Trophoblast cell (in vitro differentiated cells and primary cell): ENCODE measurements around the gene GPR151.

Source experiments
- DNase-seq, 2 donors: peaks; one replicate each; pipeline ENCODE4 v3.0.0-alpha.2; 2016
- H2AFZ ChIP-seq: 2 replicates; pipeline ENCODE4 v1.6.1; 2013; ENCODE audit warnings: low read length, moderate library complexity, mild to moderate bottlenecking; ENCODE audit not compliant: insufficient read depth, poor library complexity
- H2AK5ac ChIP-seq: 2 replicates; pipeline ENCODE4 v1.6.1; 2013; ENCODE audit warnings: mild to moderate bottlenecking, low read length
- H2BK120ac ChIP-seq: 2 replicates; pipeline ENCODE4 v1.6.1; 2013; ENCODE audit warnings: low read length, mild to moderate bottlenecking, moderate library complexity; ENCODE audit not compliant: insufficient read depth, poor library complexity
- H2BK12ac ChIP-seq: 2 replicates; pipeline ENCODE4 v1.6.1; 2013; ENCODE audit warnings: mild to moderate bottlenecking, low read length, moderate library complexity
- H2BK5ac ChIP-seq: 2 replicates; pipeline ENCODE4 v1.6.1; 2013; ENCODE audit warnings: low read length, low read depth, moderate library complexity, mild to moderate bottlenecking; ENCODE audit not compliant: poor library complexity
- H3K14ac ChIP-seq: 2 replicates; pipeline ENCODE4 v1.6.1; 2013; ENCODE audit warnings: mild to moderate bottlenecking, low read length
- H3K18ac ChIP-seq: 2 replicates; pipeline ENCODE4 v1.6.1; 2013; ENCODE audit warnings: mild to moderate bottlenecking, low read length
- H3K23ac ChIP-seq: 2 replicates; pipeline ENCODE4 v1.6.1; 2013; ENCODE audit warnings: low read length
- H3K27ac ChIP-seq: 2 replicates; pipeline ENCODE4 v1.5.1; 2013; ENCODE audit warnings: low read depth, mild to moderate bottlenecking, inconsistent platforms, low read length, moderate library complexity
- H3K27me3 ChIP-seq: 2 replicates; pipeline ENCODE4 v1.6.1; 2013; ENCODE audit warnings: inconsistent platforms, mild to moderate bottlenecking, low read length, moderate library complexity; ENCODE audit not compliant: insufficient read depth
- H3K36me3 ChIP-seq, 2 experiments: 1 replicate in 1 of 2; 2 replicates in 1 of 2; pipeline ENCODE4 v1.6.1; 2013; ENCODE audit warnings: low read length in 2 of 2, mild to moderate bottlenecking in 2 of 2, moderate library complexity in 1 of 2; ENCODE audit not compliant: insufficient read depth in 2 of 2, control insufficient read depth in 1 of 2
- H3K4ac ChIP-seq: 2 replicates; pipeline ENCODE4 v1.6.1; 2013; ENCODE audit warnings: low read depth, mild to moderate bottlenecking, low read length, moderate library complexity
- H3K4me1 ChIP-seq, 2 experiments: 1 replicate in 1 of 2; 2 replicates in 1 of 2; pipeline ENCODE4 v1.6.1; 2013; ENCODE audit warnings: low read length in 2 of 2, mild to moderate bottlenecking in 2 of 2, moderate library complexity in 1 of 2; ENCODE audit not compliant: insufficient read depth in 2 of 2, control insufficient read depth in 1 of 2
- H3K4me2 ChIP-seq: 2 replicates; pipeline ENCODE4 v1.6.1; 2013; ENCODE audit warnings: inconsistent platforms, mild to moderate bottlenecking, low read length, moderate library complexity
- H3K4me3 ChIP-seq: 2 replicates; pipeline ENCODE4 v1.5.1; 2013; ENCODE audit warnings: mild to moderate bottlenecking, low read depth, low read length, inconsistent platforms
- H3K79me1 ChIP-seq: one replicate; pipeline ENCODE4 v1.6.1; 2013; ENCODE audit warnings: low read length
- H3K79me2 ChIP-seq: 2 replicates; pipeline ENCODE4 v1.6.1; 2013; ENCODE audit warnings: low read length, mild to moderate bottlenecking; ENCODE audit not compliant: control insufficient read depth, insufficient read depth, poor library complexity
- H3K9ac ChIP-seq: 2 replicates; pipeline ENCODE4 v1.6.1; 2013; ENCODE audit warnings: mild to moderate bottlenecking, low read length
- H3K9me3 ChIP-seq: 2 replicates; pipeline ENCODE4 v1.6.1; 2013; ENCODE audit warnings: low read depth, mild to moderate bottlenecking, control low read depth, inconsistent platforms, low read length; ENCODE audit not compliant: insufficient read depth
- H4K12ac ChIP-seq: 2 replicates; pipeline ENCODE4 v1.6.1; 2013; ENCODE audit warnings: low read depth, mild to moderate bottlenecking, low read length, moderate library complexity
- H4K8ac ChIP-seq: 2 replicates; pipeline ENCODE4 v1.6.1; 2013; ENCODE audit warnings: low read depth, mild to moderate bottlenecking, low read length, moderate library complexity
- H4K91ac ChIP-seq: one replicate; pipeline ENCODE4 v1.6.1; 2013; ENCODE audit warnings: low read depth, mild to moderate bottlenecking, low read length, moderate library complexity
- WGBS: extraction: QIAGEN DNeasy Blood & Tissue Kit; methylation state at CpG from one replicate; pipeline ENCODE4 v1.1.7; 2013; ENCODE audit warnings: missing lambda C conversion rate; ENCODE audit not compliant: insufficient read length, insufficient coverage; ENCODE audit errors: extremely low coverage; 5-methylcytosine and 5-hydroxymethylcytosine counted together

Gene GPR151

DNA sequence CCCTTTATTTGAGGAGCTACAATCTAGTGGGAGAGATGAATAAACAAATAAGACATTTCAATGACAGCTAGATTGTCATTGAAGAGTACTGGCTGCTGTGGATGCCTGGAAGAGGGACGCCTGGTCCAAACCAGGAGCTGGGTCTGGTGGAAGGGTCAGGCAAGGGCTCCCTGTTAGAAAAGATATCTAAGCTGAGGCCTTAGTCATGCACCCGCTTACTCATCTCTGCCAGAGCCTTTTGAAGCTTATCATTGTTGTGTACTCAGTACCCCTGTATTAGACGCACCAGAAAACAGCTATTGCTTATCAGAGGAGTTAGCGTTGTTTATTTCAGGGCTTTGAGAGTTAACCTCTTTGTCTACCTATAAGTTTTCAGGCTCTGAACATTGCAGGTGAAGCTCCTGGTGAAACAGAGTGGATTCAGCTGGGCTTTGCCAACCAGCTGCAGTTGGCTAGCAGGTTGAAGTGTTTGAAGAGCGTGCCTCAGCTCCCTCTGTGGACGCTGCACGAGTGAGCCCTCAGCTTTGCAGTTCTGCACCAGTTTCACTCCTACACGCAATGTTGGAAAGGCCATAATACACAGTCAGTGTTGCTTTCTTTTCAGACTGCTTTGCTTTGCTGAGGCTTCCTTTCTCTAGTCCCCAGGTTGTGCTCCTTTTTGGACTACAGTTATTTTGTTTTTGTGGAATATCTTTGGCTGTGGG is 5.6 kb upstream of the GPR151 start:
- no peak overlapping the region for H3K9ac ChIP-seq
- H3K4me1 ChIP-seq = no peaks in the 10 kb centered on the region
- H2BK12ac ChIP-seq = no peak overlapping the region
- DNase-seq = no peak
- H3K9me3 ChIP-seq = no peaks in the 10 kb centered on the region
- no peaks in the 10 kb centered on the region for H3K79me2 ChIP-seq
- no peaks in the 10 kb centered on the region for H3K79me1 ChIP-seq
- no peak overlapping the region for H4K12ac ChIP-seq
- H3K27me3 ChIP-seq = no peaks in the 10 kb centered on the region
- no peak overlapping the region for H2BK5ac ChIP-seq
- WGBS = no CpG with 5 or more reads among the region's 8 CpGs
- H2AFZ ChIP-seq = no peak overlapping the region
- H4K8ac ChIP-seq = no peak overlapping the region
- H3K4ac ChIP-seq = no peak overlapping the region
- no peak overlapping the region for H3K14ac ChIP-seq
- no peak overlapping the region for H3K27ac ChIP-seq
- no peak overlapping the region for H3K4me2 ChIP-seq
- no peak overlapping the region for H3K23ac ChIP-seq
- H3K36me3 ChIP-seq = no peaks in the 10 kb centered on the region
- no peak overlapping the region for H3K4me3 ChIP-seq
- H4K91ac ChIP-seq = no peak overlapping the region
- H3K18ac ChIP-seq = no peak overlapping the region
- H2AK5ac ChIP-seq = no peak overlapping the region
- H2BK120ac ChIP-seq = no peak overlapping the region

DNA sequence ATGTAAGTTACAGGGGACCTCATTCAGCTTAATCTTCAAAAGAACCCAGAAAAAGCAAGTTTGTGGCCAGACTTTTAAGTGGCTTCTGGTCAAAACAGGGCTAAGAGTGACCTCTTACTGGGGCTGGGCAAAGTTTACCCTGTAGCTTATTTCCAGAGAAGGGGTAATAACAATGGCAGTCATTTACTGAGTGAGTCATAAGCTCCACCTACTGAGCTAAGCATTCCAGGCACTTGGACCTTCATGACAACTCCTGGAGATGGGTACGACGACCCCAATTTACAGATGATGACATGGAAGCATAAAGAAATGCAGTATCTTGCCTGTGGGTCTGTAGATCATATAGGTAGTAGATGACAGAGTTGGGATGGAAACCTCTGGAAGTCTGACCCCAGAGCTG is 4.7 kb upstream of the GPR151 start:
- Histone ChIP-seq H3K9ac (no peak overlapping the region), H4K12ac (no peak overlapping the region), H3K4me2 (no peak overlapping the region), H4K91ac (no peak overlapping the region), H2BK120ac (no peak overlapping the region), H3K27ac (no peak overlapping the region), H2AK5ac (no peak overlapping the region), H3K23ac (no peak overlapping the region), H3K14ac (no peak overlapping the region), H3K18ac (no peak overlapping the region), H2AFZ (no peak overlapping the region), H3K9me3 (no peaks in the 10 kb centered on the region), H3K4me1 (no peaks in the 10 kb centered on the region), H4K8ac (no peak overlapping the region), H2BK5ac (no peak overlapping the region), H3K36me3 (no peaks in the 10 kb centered on the region), H3K79me2 (no peaks in the 10 kb centered on the region), H2BK12ac (no peak overlapping the region), H3K4me3 (no peak overlapping the region), H3K27me3 (no peaks in the 10 kb centered on the region), H3K79me1 (no peaks in the 10 kb centered on the region), H3K4ac (no peak overlapping the region)
- no peak for DNase-seq
- no CpG with 5 or more reads among the region's 2 CpGs for WGBS

DNA sequence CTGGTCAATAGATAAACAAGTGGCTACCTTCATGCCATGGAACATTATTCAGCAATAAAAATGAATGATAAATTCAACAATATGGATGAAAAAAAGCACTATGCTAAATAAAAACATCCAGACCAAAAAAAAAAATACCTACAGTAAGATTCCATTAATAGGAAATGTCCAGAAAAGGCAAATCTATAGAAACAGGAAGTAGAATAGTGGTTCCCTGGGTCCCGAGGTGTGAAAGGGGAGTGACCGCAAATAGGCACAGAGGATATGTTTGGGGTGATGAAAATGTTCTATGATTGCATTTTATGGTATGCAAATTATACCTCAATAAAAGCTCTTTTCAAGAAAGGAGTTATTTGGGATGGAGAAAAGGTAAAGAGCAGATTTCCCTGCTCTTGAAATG is 3.6 kb upstream of the GPR151 start:
- Histone ChIP-seq H3K9ac (no peak overlapping the region), H3K27me3 (no peaks in the 10 kb centered on the region), H2AFZ (no peak overlapping the region), H3K79me1 (no peaks in the 10 kb centered on the region), H3K4ac (no peak overlapping the region), H2BK120ac (no peak overlapping the region), H3K79me2 (no peaks in the 10 kb centered on the region), H4K12ac (no peak overlapping the region), H2BK5ac (no peak overlapping the region), H2BK12ac (no peak overlapping the region), H3K9me3 (no peaks in the 10 kb centered on the region), H3K27ac (no peak overlapping the region), H3K36me3 (peaks cover 0 to 1% of the 10 kb centered on the region in 2 experiments), H3K4me3 (no peak overlapping the region), H3K18ac (no peak overlapping the region), H3K14ac (no peak overlapping the region), H4K8ac (no peak overlapping the region), H3K4me2 (no peak overlapping the region), H4K91ac (no peak overlapping the region), H3K23ac (no peak overlapping the region), H2AK5ac (no peak overlapping the region), H3K4me1 (no peaks in the 10 kb centered on the region)
- no CpG with 5 or more reads among the region's 2 CpGs for WGBS
- DNase-seq = no peak

DNA sequence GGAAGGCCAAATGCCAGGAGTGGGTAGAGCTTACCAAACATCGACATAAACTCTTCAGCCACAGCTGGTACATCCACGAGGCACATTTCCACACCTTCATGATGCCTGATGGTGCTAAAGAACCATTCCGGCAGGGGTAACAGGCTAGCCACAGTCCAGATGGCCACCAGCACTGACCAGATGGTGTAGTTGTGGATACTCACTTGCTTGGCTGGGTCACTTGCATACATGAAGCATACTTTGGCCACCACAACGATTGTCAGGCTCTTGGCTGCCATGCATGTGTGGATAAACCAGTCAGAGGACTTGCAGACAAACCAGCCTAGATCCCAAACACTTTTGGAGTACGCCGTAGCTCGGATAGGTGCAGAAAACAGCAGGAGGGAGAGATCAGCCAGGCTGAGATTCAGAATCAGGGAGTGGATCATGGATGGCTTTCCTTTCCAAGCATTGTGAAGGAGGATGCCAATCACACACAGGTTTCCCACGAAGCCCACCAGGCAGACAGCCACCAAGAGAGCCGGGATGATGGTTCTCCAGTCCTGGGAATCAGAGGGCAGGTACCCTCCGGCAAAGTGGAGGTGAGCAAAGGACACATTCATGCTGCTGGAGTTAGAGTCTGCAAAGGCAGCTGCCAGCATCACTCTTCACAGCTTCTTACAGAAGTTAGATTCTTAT is 378 bp downstream of the GPR151 start:
- Histone ChIP-seq H3K27me3 (no peaks in the 10 kb centered on the region), H4K12ac (no peak overlapping the region), H3K23ac (no peak overlapping the region), H4K8ac (no peak overlapping the region), H3K9ac (no peak overlapping the region), H2BK12ac (no peak overlapping the region), H3K27ac (no peak overlapping the region), H2BK120ac (no peak overlapping the region), H3K4me2 (no peak overlapping the region), H2AFZ (no peak overlapping the region), H2AK5ac (no peak overlapping the region), H4K91ac (no peak overlapping the region), H3K79me2 (no peaks in the 10 kb centered on the region), H3K9me3 (no peaks in the 10 kb centered on the region), H3K4me1 (no peaks in the 10 kb centered on the region), H2BK5ac (no peak overlapping the region), H3K14ac (no peak overlapping the region), H3K4me3 (no peak overlapping the region), H3K79me1 (no peaks in the 10 kb centered on the region), H3K4ac (no peak overlapping the region), H3K36me3 (peaks cover 0 to 1% of the 10 kb centered on the region in 2 experiments), H3K18ac (no peak overlapping the region)
- WGBS = no CpG with 5 or more reads among the region's 10 CpGs
- no peak for DNase-seq
